NCI-H460 (cell line): ENCODE data around the gene TPX2. TPM values are rescaled to one million over a fixed set of nuclear protein-coding genes. Genes with fewer than 3 reads are reported as not detected.

Experiments
- DNase-seq: peaks from one replicate; pipeline ENCODE4 v3.0.0-alpha.2; 2016; ENCODE audit warnings: low read depth; ENCODE audit errors: extremely low read depth
- polyA plus RNA-seq: library from polyadenylated mRNA; depleted of rRNA; stranded (reverse); fragments of >200 nt; gene quantifications from 2 replicates; pipeline ENCODE4 v1.2.3, GENCODE V29; 2014; cell fraction: nucleus; rRNA removed
- total RNA-seq: library from RNA; depleted of rRNA; stranded (reverse); fragments of >200 nt; shearing (Covaris generic); gene quantifications from 2 replicates; pipeline ENCODE4 v1.2.3, GENCODE V29; 2014; rRNA removed

Gene TPX2, protein sequence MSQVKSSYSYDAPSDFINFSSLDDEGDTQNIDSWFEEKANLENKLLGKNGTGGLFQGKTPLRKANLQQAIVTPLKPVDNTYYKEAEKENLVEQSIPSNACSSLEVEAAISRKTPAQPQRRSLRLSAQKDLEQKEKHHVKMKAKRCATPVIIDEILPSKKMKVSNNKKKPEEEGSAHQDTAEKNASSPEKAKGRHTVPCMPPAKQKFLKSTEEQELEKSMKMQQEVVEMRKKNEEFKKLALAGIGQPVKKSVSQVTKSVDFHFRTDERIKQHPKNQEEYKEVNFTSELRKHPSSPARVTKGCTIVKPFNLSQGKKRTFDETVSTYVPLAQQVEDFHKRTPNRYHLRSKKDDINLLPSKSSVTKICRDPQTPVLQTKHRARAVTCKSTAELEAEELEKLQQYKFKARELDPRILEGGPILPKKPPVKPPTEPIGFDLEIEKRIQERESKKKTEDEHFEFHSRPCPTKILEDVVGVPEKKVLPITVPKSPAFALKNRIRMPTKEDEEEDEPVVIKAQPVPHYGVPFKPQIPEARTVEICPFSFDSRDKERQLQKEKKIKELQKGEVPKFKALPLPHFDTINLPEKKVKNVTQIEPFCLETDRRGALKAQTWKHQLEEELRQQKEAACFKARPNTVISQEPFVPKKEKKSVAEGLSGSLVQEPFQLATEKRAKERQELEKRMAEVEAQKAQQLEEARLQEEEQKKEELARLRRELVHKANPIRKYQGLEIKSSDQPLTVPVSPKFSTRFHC
- 105 and 106 TPM in 2 replicates for total RNA-seq
- 50.7 and 64.2 TPM in 2 replicates for polyA plus RNA-seq

DNA sequence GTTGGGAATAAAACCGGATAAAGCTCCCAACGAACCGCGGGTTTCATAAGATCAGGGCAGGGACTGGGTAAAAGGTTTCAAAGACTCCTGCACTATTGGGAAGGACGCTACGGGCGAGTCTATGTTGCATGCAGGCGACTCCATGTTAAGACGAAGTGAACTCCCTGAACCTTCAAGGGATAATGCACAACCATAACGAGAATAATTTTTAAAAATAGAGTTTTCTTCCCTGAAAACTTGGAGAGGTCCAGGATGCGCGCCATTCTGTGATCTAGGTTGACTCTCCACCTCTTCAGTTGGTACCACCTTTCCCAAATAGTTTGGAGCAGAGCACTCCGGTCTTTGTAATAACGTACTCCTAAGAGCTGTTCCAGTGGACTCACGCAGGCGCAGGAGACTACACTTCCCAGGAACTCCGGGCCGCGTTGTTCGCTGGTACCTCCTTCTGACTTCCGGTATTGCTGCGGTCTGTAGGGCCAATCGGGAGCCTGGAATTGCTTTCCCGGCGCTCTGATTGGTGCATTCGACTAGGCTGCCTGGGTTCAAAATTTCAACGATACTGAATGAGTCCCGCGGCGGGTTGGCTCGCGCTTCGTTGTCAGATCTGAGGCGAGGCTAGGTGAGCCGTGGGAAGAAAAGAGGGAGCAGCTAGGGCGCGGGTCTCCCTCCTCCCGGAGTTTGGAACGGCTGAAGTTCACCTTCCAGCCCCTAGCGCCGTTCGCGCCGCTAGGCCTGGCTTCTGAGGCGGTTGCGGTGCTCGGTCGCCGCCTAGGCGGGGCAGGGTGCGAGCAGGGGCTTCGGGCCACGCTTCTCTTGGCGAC lies at the start of gene TPX2:
TSS of gene TPX2 (plus strand) at position 562 of the 821 bp plus-strand sequence. CDS start 18,187 bp downstream, outside the sequence.
- peak; percentile 98 for DNase-seq

DNA sequence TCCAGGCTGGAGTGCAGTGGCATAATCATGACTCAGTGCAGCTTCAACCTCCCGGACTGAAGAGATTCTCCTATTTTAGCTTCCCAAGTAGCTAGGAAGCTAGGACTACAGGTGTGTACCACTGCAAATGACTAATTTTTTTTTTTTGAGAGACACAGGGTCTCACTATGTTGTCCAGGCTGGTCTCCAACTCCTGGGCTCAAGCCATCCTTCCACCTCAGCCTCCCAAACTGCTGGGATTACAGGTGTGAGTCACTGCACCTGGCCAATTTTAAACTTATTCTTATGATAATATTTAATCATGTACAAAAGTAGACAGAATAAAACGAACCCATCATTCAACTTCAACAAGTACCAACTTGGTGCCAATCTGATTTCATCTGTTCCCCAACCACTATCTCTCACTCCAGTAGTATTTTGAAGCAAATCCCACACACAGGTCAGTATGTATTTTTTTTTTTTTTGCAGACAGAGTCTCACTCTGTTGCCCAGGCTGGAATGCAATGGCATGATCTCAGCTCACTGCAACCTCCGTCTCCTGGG lies 48.9 kb upstream of the TPX2 start:
- no peak for DNase-seq

DNA sequence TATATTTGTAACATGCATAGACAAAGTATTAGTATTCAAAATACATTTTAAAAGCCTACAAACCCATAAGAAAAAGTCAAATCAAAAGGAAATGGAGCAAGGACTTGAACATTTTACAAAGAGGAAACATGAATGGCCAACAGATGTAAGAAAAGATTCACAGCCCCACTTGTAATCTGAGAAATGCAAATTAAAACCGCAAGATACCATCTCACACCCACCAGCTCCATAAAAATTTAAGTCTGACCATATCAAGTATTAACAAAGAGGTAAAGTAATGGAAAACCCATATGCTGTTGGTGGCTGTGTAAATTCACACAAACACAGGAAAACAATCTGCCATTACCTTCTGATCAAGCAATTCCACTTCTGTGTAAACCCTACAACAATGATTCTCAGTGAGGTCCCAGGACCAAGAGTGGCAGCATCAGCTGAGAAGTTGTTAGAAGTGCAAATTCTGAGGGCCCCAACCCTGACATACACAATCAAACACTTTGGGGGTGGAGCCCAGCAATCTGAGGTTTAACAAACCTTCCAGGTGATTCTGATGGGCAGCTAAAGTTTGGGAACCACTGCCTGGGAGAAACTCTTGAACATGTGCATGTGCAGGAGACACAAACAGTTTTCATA lies 47.3 kb upstream of the TPX2 start:
- no peak for DNase-seq

DNA sequence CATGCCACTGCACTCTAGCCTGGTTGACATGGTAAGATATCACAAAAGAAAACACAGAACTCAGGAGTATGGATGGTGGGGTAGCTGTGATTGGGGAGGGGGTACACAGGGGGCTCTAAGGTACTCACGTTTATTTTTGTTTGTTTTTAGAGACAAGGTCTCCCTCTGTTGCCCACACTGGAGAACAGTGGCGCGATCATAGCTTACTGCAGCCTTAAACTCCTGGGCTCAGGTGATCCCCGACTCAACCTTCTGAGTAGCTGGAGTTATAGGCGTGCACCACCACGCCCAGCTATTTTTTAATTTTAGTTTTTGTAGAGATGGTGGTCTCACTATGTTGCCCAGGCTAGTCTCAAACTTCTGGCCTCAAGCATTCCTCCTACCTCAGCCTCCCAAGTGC lies 45.7 kb upstream of the TPX2 start:
- no peak for DNase-seq

DNA sequence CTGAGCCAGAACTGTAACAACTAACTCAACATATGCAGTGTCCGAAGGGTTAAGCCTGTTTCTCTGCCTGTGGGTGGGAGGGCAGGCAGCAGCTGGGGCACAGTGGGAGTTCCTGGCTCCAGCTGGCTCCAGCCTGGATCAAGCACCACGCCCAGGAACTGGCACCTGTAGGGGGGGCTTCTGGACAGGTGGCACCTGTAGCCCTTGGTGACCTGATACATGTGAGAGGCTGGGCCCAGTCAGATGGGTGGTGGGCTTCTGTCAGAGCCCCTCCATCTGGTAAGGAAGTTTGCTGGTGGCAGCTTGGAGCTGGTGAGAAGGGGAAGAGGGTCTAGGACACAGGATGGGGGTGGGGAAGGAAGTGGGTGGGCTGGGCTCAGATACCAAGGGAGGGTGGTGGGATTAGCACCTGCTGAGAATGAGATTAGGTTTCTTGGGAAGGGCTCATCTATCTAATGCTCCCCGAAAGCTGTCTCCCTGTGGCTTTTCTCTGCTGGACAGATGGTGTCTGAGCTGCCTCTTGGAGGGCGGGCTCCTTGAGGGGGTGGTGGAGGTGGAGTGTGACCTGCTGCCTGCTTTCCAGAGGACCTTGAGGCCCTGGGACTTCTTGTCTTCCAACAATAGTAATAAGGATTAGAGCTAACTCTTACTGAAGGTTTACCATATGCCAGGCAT lies 45.0 kb upstream of the TPX2 start:
- DNase-seq = no peak

DNA sequence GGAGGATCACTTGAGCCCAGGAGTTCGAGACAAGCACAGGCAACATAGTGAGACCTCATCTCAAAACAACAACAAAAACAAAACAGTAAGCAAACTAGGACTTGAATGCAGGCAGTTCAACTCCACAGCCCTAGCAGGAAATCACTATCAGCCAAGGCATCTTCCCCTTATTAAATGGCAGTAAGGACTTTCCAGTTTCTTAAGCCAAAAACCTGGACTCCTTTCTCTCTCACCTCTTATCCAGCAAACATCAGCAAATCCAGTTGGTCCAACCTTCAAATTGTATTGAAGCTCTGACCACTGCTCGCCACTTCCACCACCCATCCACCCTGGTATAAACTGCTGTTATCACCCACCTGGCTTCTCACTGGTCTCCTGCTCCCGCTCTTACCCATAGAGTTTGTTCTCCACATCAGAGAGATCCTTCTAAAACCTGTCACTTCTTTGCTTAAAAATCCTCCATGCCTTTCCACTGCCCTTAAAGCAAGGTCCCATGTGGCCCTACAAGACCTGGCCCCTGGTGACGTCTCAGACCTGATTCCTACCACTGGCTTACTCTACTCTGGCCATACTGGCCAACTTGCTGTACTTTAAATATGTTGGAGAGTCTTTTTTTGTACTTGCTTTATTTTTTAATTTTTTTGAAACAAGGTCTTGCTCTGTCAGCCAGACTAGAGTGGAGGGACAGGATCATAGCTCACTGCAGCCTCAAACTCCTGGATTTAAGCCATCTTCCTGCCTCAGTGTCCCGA lies 44.1 kb upstream of the TPX2 start:
- no peak for DNase-seq

DNA sequence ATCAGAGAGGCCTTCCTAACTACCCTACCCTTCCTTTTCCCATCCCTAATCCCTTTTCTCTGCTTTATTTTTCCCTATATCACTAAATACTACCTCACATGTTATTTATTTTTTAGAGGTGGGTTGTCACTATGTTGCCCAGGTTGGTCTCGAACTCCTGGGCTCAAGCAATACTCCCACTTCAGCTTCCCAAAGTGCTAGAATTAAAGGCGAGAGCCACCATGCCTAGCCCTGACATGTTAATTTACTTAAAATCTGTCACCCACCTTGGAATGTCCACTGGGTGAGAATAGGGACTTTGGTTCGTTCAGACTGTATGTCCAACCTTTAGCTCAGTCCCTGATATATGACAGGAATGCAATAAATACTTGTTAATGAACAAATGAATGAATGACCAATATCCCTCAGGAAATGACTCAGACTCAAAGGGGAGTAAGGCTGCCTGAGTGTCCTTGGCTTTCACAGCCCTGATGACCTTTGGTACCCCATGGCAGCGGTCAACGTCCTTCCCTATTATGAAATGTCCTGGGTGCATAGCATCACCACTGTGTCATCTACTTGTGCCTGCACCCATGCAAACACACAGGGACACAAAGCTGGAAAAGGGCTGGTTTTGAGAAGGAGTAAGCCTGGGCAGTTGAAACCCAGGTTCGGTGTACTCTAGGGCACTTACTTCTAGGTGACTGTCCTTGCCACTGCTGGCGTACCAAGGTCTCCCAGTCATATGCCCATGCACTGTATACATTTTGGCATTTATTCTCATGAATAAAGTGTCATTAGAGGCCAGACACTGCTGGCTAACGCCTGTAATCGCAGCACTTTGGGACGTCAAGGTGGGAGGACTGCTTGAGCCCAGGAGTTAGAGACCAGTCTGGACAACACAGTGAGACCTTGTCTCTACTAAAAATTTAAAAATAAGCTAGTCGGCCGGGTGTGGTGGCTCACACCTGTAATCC lies 43.0 kb upstream of the TPX2 start:
- DNase-seq = peak; percentile 53

DNA sequence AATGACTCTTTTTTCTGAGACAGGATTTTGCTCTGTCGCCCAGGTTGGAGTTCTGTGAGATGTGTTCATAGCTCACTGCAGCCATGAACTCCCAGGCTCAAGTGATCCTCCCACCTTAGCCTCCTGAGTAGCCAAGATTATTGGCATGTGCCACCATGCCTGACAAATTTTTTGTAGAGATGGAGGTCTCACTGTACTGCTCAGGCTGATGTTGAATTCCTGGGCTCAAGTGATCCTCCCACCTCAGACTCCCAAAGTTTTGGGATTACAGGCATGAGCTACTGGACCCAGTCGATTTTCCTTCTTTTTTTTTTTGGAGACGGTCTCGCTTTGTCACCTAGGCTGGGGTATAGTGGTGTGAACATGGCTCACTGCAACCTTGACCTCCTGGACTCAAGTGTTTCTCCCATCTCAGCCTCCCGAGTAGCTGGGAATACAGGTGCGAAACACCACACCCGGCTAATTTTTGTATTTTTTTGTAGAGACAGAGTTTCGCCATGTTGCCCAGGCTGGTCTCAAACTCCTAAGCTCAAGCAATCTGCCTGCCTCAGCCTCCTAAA lies 40.8 kb upstream of the TPX2 start:
- no peak for DNase-seq

DNA sequence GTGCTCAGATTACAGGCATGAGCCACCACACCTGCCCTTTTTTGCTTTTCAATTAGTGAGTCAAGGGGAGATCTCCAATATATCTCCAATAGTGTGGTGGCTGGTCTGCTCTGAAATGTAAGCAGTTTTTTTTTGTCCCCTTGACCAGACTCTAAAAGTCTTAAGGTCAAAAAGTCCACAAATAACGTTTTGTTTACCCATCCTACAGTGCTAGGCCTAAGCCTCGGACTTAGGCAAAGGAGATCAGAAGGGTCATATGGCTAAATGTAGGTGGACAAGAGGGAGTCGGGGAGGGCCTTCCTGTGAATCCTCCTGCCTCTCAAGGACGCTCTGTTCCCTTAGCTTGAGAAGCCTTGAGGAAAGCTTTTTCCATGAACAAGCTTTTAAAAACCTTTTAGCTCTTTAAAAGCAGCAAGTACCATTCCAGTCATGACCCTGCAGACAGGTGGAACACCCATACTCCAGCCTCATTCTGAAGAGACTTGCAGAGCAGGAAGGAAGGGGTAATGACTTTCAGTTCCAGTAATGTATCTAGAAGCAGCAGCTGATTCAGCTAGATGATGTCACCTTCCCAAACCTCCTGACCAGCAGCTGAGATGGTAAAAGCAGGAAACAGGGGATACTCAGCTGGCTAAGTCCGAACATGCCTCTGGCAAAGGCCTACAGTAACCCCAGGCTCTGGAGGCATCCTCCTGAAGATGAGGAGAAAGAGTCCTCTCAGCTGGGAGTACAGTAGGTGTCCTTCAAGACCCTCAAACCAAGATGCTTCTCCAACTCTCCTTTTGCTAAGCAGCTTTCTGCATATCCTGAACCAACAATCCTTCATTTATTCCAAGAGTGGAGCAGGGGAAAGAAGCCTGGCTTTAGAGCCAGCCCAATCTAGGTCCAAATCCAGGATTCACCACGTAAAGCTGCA lies 40.0 kb upstream of the TPX2 start:
- DNase-seq = no peak

DNA sequence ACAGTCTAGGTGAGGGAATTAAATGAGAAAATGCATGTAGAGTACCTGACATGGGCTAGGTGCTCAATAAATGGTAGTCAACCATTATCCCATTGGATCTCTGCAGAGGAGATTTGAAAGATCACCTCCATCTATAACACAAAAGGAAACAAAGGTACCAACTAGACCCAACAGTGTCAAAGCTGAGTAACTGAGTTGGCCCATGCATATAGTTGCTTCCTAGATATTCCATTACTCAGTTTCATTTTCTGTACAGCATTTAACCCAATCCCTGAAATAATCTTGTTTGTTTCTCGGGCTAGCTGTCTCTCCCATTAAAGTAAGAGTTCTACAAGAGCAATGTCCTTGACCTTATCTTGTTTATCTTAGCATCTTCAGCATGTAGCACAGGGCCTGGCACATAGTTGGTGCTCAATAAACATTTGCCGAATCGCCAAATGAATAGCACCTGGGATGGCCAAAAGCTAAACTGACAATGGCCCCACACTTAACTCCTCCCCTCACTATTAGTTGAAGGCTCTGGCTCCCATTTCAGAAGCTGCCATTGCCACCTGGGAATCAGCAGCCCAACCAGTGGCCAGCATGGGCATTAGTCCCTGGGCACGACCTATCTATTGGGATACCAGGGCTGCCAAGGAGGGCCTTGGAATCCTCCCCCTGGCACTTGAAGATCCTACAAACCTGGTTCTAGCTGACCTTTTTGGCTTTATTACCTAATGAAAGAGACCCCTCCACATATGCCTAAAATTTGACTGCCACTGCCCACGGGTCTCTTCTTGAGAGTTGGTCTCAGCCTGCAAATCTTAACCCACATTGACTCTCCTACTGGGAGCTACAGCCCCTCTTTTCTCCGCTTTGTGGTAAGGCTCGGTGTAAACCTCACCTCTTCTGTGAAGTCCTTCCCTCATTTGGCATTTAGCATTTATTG lies 39.0 kb upstream of the TPX2 start:
- DNase-seq = no peak

DNA sequence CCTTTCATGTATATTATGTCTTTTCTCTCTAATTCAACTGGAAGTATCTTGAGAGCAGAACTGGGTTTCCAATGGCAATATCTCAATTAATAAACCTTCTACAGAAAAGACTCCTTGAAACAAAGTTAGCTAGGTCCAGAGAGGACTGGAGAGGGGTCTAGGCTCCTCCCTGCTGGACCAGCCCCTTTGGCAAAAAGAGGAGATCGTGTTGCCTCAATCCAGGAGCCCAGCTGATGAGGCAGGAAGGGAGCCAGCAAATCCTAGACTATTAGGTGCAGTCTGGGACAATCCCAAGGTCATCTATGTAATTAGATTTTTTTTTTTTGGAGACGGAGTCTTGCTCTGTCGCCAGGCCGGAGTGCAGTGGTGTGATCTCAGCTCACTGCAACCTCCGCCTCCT lies 38.3 kb upstream of the TPX2 start:
- no peak for DNase-seq

DNA sequence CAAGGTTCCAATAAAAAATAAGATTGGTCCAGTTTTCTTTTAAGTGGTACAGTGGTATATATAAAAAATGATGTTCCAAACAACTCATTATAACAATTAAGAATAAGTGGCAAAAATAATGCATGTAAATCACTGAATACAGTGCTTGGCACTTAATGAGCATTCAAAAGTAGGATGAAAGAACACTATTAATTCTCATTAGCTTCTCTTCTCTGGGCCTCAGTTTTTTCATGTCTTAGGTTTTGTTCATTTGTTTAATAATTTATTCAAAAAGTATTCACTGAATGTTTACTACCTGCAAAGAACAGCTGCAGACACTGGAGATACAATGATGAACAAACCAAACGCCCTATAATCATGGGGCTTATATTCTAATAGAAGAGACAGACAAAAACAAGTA lies 37.5 kb upstream of the TPX2 start:
- no peak for DNase-seq

DNA sequence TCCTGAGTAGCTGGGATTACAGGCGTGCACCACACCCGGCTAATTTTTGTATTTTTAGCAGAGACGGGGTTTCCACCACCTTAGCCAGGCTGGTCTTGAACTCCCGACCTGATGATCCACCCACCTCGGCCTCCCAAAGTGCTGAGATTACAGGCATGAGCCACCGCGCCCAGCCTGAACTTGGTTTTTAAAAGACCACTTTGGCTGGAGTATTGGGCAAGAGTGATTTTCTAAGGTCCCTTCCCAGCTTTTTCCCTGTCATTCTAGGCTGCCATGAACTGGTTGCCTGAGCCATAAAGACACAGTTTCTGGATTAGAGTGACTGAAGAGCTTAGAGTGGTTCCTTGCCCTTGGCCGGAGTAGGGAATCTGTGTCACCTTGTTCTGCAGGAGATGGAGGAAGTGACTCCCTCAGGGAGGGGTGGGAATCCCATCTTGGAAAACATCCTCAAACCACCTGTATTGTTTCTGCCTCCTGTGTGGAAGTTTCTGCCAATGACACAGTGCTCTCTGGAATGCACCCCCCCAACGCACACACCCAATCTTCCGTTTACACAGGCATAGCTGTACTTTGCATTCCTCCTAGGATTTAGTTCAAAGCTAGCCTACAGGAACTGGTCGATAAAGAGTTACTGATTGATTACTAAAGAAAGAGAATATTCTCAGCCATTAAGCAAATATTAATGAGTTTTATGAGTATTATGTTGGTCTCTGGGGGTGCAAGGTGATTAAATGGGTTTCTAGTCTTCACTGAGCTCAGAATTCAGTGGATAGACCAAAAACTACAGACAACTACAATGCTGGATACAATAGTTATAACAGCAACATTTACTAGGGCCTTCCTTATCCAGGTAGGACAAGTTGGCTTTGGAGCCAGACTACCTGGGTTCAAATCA lies 34.6 kb upstream of the TPX2 start:
- peak; percentile 59 for DNase-seq

DNA sequence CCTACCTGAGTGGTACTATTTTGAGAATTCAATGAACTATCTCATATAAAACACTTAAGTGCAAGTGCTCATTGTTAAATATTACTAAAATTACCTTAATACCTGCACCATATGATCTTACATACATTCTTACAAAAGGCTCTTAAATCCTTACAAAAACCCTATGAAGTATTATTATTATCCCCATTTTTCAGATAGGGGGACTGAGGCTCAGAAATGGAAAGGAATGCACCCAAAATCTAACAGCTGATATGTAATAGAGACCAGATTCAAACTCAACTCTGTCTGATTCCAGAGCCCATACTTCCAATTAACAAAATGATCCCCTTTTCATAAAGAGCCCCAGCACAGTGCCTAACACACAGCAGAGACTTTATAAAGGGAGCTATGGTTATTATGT lies 33.9 kb upstream of the TPX2 start:
- DNase-seq = no peak
